NCI-H1417 (cell line): ENCODE data around the gene CSTA.

Source experiments
- DNase-seq, 3 experiments: peaks; one replicate each; lab custom pipeline; 2025; lab: John Stamatoyannopoulos, UW

Gene CSTA, protein sequence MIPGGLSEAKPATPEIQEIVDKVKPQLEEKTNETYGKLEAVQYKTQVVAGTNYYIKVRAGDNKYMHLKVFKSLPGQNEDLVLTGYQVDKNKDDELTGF

DNA sequence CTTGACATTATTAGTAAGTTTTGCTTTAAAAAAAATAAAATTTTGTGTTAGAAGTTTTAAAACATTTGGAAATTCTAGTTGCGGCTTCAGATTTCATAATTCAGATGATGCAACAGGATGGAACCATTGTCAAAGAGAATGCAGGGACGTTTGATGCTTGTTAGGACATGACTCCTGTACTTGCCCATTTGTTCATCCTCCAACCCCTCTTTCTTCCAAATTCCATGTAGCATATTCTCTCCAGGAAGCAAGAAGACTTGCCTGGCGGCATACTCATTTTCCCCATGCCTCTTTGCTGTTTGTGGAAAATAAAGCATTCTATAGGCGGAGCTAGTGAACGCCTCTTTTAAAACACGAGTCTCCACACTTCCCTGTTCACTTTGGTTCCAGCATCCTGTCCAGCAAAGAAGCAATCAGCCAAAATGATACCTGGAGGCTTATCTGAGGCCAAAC lies at the start of gene CSTA:
TSS of gene CSTA (plus strand) at position 378 of the 453 bp plus-strand sequence. CDS start at position 423, 45 bp downstream.
- DNase-seq, result no peak

DNA sequence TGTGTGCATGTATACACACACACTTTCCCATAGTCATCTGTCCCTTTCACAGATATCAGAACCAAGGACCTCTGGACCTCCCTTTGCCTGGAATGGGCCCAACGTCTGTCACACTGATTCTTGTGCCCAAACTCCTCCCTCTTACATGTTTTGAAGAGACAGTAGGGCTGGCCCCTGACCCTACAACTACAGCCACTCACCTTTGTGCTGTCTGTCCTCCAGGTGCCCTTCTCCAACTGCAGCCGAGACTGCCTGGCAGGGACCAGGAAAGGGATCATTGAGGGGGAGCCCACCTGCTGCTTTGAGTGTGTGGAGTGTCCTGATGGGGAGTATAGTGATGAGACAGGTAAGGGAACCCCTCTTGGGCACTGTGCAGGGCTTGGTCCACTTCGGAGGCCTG lies 43.2 kb upstream of the CSTA start:
- DNase-seq, result no peak

DNA sequence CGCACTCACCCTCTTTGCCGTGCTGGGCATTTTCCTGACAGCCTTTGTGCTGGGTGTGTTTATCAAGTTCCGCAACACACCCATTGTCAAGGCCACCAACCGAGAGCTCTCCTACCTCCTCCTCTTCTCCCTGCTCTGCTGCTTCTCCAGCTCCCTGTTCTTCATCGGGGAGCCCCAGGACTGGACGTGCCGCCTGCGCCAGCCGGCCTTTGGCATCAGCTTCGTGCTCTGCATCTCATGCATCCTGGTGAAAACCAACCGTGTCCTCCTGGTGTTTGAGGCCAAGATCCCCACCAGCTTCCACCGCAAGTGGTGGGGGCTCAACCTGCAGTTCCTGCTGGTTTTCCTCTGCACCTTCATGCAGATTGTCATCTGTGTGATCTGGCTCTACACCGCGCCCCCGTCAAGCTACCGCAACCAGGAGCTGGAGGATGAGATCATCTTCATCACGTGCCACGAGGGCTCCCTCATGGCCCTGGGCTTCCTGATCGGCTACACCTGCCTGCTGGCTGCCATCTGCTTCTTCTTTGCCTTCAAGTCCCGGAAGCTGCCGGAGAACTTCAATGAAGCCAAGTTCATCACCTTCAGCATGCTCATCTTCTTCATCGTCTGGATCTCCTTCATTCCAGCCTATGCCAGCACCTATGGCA lies 41.1 kb upstream of the CSTA start:
- DNase-seq, result no peak

DNA sequence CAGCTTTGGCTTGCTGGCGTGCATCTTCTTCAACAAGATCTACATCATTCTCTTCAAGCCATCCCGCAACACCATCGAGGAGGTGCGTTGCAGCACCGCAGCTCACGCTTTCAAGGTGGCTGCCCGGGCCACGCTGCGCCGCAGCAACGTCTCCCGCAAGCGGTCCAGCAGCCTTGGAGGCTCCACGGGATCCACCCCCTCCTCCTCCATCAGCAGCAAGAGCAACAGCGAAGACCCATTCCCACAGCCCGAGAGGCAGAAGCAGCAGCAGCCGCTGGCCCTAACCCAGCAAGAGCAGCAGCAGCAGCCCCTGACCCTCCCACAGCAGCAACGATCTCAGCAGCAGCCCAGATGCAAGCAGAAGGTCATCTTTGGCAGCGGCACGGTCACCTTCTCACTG lies 40.6 kb upstream of the CSTA start:
- no peak for DNase-seq

DNA sequence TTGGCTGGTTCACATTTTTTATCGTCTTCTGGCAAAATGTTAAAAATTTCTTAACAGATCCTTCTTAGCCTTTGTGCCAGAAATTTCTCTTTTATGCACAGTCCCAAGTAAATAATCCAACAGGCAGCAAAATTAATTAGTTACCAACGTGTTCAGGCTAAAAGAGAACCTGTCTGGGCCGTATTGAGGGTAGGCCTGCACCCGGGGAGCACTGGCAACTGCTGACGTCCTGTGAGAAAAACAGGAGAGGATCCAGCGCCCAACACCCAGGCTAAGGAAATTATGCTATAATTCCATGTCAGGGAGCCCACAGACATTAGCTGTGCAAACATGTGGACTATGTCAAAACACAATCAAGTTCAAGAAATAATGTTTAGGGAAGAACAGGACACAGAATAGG lies 30.7 kb upstream of the CSTA start:
- DNase-seq, result no peak

DNA sequence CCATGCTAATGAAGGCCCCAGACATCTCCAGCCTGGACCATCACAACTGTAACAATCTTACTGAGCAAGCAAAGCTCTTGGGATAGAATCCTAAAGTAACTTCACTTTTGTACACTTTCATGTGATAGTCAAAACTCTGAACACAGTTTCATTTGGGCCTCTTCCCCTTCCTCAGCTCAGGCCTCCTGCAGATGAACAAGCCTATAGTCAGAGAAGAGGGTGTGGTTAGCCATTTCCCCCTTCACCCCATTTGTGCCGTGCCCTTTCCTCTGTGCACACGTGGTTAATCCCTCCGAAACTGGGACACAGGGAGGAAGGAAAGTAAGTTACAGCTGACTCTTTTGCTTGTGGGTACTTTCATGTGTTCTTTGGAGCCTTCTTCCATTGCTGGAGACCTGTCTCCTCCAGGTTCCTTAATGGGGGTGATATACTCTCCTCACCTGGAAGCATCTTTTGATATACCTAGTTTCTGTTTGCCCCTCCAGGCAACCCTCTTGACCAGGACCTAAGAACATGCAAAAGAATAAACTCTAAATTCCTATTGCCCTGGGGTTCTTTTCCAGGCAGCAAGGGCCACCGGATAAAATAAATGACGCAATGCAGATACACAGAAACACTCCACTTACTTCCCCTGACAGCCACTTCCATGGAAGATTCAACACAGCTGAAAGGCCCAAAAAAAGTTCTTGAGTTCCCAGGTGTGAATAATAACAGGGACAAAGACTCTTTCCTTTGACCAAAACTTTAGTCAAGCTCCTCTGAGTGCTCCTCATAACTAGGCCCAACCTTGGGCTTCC lies 29.6 kb upstream of the CSTA start:
- DNase-seq, result no peak

DNA sequence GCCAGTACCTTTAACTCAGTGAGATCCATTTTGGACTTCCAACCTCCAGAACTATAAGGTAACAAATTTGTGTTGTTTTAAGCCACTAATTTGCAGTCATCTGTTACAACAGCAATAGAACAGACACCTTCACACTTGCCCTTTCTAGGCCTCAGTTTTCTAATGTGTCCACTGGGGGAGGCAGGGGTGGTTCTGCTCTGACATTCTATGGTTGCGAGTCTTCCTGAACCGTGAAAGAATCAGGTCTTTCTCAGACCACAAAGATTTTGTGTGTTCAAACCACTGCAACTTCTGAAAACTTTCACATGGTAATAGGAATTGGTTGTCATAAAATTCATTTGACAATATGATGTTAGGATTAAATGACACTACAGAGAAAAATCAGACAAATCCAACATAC lies 26.8 kb upstream of the CSTA start:
- no peak for DNase-seq

DNA sequence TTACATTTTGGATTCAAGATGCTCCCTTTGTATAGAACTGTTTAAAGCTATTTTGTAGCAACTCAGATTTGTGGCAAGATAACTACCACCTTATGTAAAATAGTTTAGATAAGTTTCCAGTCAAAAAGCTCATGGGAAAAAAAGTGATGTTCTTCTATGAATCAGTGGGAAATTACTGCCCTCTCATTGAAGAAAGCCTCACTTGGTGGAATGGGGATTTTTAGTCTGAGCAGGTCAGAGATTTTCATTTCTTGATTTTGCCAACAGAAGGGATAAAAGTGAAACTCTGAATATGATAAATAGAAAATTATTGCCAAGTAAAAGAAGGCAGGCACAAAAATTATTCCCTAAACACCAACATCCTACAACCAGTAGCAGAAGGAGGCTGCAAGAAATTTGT lies 25.8 kb upstream of the CSTA start:
- DNase-seq, result no peak

DNA sequence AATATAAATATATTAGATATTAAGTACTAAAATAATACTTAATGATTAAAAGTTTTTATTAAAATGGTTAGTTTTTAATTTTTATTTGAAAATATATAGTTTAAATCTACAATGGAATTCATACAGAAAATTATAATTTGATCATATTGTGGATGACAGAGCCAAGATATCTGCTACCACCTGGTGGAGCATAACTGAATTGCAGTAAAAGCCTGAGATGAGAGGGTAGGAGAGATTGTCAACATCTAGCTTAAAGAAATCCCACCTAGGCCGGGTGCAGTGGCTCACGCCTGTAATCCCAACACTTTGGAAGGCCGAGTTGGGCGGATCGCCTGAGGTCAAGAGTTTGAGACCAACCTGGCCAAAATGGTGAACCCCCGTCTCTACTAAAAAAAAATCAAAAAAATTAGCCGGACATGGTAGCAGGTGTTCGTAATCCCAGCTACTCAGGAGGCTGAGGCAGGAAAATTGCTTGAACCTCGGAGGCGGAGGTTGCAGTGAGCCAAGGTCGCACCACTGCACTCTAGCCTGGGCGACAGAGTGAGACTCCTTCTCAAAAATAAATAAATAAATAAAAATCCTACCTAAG lies 25.1 kb upstream of the CSTA start:
- DNase-seq, result peak in 1 of 3 experiments; percentile 59

DNA sequence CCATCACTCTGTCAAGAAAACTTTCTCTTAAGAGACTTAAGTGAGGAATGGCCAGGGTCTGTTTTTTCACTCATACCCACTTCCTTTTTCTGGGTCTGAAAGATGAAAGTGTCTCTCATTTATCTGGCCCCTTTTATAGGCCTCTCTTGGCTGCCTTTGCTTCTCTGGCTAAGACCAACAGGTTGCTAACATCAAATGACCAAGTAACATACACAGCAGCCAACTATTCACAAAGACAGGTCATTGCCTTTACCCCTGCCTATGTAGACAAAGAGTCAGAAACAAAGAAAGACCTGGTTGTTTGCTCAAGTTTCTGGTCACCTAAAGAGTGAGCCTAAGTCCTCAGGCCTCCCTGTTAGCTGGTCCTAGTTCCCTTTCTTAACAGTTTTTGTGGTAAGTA lies 24.0 kb upstream of the CSTA start:
- no peak for DNase-seq

DNA sequence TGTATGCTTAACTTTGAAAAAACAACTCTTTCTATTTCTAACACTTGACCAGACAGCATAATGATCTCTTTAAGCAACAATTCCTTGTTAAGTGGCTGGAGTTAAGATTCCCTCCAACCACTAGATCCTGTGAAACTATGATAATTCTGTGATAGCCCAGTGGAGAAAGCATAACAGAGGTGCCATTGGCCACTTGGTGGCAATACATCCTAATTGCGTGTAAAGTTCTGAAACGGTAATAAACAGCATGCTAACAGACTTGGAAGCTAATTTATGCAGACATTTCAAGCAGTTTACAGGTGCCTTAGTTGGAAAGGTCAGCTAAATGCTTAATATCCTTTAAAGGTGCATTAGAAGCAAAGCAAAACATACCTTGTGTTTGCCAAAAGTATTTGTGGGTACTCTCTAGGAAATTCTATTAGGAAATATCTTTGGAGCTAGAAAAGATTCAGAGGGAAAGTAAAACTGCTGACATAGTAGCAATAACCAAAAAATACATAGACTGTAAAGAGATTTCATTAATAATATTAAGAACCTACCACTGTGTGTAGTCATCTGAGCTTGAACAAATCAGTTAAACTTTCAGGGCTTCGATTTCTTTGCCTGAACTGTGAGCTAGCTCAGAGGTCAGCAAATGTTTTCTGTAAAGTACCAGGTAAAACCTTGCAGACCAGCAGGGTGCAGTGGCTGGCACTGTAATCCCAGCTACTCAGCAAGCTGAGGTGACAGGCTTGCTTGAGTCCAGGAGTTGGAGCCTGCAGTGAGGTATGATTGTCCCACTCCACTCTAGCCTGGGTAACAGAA lies 19.0 kb upstream of the CSTA start:
- DNase-seq, result peak in 2 of 3 experiments; percentile 5 to 48

DNA sequence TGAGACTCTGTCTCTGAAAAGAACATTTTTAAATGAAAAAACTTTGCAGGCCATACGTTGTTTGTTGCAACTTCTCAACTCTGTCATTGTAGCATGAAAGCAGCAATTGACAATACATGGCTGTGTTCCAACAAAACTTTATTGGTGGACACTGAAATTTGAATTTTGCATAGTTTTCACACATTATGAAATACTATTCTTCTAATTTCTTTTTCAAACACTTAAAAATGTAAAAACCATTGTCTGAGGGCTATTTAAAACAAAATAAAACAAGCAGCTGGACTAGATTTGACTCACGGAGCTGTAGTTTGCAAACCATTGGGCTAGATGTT lies 18.5 kb upstream of the CSTA start:
- no peak for DNase-seq

DNA sequence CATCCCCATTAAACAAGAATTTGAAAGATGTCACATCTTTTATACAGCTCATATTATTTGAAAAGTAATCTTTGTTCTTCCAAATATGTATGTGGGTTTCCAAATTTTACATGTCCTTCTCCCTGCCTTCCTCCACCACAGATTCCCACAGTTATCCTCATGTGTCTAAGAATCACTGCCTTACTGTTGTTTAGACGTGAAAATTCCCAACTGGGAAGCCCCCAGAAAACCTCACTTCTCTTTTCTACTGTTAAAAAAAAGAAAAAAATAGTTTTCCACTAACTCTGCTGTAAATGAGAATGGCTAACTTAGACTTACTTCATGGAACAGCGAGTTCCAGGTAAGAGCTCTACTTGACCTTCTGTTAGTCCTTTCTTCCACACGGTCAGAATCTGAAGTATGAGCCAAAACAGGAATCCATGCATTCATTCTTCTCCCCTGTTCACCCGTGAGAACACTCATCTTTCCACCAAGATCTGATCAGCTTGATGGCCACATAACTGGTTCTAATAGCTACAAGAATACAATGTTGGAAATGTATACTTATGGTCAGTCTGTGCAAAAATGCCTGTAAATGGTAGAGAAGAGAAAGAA lies 17.9 kb upstream of the CSTA start:
- DNase-seq, result no peak

DNA sequence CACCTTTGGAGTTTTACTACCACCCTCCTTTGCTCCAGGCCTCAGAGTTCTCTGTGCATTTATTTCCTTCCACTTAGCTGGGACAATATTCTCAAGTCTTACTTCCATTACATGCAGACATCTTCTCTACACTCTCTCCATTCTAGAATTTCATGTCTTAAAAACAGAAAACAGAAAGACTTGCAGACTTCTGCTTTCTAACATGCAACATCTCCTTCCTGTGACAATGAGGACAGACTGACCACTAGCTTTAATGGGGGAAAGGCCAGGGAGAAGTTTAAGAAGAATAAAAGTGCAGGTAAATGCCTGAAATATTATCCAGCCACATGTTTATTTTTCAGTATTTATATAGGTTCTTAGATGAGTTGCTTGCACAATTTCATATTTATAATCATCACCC lies 17.1 kb upstream of the CSTA start:
- DNase-seq, result no peak

DNA sequence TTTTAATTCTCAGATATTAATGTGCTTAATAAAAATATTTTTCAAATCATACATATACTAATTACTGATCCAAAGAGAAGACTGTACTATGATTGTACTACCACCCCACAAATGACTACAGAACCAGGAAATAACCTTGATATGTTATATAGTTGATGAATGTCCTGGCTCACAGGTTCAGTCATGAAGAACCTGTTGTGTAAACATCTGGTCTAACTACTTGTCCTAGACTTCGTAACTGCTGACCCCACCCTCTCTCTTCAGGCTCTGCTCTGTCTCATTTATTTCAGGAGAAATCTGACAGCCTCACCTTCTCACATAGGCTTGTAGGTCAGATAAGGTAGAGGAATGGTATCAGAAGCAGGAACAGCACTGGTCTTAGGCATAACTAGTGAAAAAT lies 14.7 kb upstream of the CSTA start:
- DNase-seq, result peak in 2 of 3 experiments; percentile 5 to 32

DNA sequence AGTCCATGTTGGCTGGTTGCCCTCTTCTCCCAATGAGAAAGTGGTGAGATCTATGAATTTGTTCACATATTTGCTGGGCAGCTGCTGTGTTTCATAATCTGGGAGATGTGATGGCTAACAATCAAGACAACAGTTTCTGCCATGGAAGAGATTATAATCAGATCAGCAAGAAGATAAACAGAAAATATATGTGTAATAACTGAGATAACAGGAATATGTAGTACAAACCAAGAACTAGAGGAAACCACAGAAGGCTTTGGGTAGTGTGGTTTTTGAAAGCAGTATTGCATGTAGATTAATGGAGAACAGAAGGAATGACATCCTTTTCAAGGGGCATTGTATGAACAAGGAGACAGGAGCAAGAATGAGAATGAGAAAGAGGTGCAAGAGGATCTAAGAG lies 12.2 kb upstream of the CSTA start:
- DNase-seq, result no peak

DNA sequence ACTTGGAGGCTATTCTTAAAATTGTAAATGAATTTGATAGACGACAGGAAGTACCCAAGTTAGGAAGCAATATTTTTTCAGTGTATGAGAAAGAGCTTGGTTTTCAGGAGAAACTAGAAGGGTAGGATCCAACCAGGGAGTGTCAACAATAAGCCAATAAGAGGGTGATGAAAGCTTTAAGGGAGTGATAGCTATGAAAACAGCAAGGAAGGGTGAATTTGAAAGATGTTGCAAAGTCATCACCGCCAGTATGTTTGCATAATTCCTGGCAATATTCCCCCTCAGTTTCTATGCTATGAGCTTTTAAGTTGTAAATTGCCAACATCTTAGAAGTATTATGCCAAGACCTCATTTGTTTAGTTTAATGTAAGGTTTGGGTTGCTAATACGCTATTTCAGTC lies 11.8 kb upstream of the CSTA start:
- DNase-seq, result no peak

DNA sequence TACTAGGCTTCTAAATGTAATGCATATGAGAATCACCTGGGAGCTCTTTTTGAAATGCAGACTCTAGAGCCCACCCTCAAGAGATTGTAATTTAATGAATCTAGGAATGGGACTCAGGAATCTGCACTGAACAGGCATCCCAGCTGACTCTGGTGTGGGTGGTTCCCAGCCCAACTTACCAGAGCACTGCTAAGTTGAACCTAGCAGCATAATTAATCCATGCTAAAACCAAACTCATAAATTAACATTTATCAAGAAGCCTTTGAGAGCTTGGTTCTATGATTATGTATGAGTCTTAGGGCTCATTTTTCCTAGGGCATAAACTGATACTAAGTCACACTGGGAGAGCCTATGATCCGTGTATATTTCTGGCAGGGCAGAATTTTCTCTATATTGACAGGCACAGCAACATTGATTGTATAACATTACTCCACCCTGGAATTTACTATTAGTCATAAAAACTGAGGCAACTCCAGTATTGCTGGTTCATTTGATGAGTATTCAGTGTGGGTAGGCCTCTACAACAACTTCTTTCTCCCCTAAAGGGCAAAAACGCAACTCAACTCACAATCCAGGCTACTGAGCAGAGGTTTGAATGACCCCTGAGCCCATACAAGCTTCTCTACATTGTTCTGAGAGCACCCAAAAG lies 10.7 kb upstream of the CSTA start:
- no peak for DNase-seq

DNA sequence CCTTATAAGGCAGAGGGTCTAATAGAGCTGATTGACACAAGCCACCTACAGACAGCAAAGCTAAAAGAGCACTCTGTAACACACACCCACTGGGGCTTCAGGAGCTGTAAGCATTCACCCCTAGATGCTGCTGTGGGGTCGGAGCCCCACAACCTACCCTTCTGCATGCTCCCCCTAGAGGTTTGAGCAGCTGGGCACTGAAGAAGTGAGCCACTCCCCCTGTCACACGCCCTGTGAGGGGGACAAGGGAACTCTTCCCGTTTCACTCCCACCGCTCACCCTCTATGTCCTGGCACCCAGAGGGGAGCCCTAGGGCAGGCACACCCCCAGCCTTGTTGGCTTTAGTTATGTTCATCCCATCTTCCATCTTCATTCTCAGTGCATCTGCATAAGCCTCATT lies 9.4 kb upstream of the CSTA start:
- no peak for DNase-seq

DNA sequence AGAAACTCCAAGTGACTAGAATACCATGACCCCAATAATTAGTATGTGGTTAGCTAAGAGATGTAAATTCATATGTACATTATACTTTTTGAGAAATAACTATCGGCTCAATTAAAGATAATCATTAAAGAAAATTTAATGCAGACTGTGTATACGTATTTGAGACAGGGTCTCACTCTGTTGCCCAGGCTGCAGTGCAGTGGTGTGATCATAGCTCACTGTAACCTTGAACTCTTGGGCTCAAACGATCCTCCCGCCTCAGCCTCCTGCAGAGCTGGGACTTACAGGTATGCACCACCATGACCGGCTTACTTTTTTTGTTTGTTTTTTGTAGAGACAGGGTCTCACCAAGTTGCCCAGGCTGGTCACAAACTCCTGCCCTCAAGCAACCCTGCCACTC lies 8.7 kb upstream of the CSTA start:
- DNase-seq, result no peak

DNA sequence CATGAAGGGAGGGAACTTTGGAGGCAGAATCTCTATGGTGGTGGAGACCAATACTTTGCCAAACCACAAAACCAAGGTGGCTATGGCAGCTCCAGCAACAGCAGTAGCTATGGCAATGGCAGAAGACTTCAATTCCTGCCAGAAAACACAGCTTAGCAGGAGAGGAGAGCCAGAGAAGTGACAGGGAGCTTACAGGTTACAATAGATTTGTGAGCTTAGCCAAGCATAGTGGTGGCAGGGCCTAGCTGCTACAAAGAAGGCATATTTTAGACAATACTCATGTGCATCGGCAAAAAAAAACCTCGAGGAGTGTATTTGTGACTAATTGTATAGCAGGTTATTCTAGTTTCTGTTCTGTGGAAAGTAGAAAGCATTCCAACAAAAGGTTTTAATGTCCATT lies 6.4 kb upstream of the CSTA start:
- no peak for DNase-seq
